Small intestine (tissue), 7 donors: ENCODE data around the gene CEND1. TPM values are rescaled to one million over a fixed set of nuclear protein-coding genes. Genes with fewer than 3 reads are reported as not detected.
A peak's percentile ranks its signal among the peaks of the same experiment; 100 is the strongest.

ENCODE experiments used
- DNase-seq, 2 donors: peaks; one replicate each; pipeline versions ENCODE4 v3.0.0 to v3.0.0-alpha.2; 2013
- FAIRE-seq: peaks from 2 replicates; lab custom pipeline; 2012; peaks lifted over from hg19 to GRCh38; lab: Jason Lieb, UNC
- H3K27ac ChIP-seq, 3 donors: one replicate each; pipeline ENCODE4 v1.5.1; 2013; ENCODE audit warnings: low read length in 2 of 3, mild to moderate bottlenecking in 2 of 3, control low read depth in 1 of 3, inconsistent platforms in 1 of 3, low read depth in 1 of 3, moderate library complexity in 1 of 3
- H3K27me3 ChIP-seq, 3 donors: one replicate each; pipeline ENCODE4 v1.6.1; 2013; ENCODE audit warnings: low read length in 3 of 3, inconsistent platforms in 1 of 3; ENCODE audit not compliant: control insufficient read depth in 3 of 3, insufficient read depth in 3 of 3
- H3K36me3 ChIP-seq, 3 donors: one replicate each; pipeline ENCODE4 v1.6.1; 2013; ENCODE audit warnings: low read length in 3 of 3, inconsistent platforms in 1 of 3, low read depth in 1 of 3, mild to moderate bottlenecking in 1 of 3, moderate library complexity in 1 of 3; ENCODE audit not compliant: control insufficient read depth in 3 of 3, insufficient read depth in 2 of 3
- H3K4me1 ChIP-seq, 3 donors: one replicate each; pipeline ENCODE4 v1.6.1; 2013; ENCODE audit warnings: low read length in 2 of 3, inconsistent platforms in 1 of 3, low read depth in 1 of 3, mild to moderate bottlenecking in 1 of 3, moderate library complexity in 1 of 3; ENCODE audit not compliant: control insufficient read depth in 3 of 3, insufficient read depth in 2 of 3
- H3K4me3 ChIP-seq, 3 donors: one replicate each; pipeline ENCODE4 v1.5.1; 2013; ENCODE audit warnings: low read length in 3 of 3, control low read depth in 1 of 3, inconsistent platforms in 1 of 3, low read depth in 1 of 3, mild to moderate bottlenecking in 1 of 3, moderate library complexity in 1 of 3
- H3K9me3 ChIP-seq, 2 donors: one replicate each; pipeline ENCODE4 v1.6.1; 2013; ENCODE audit warnings: low read depth in 1 of 2, low read length in 1 of 2; ENCODE audit not compliant: control insufficient read depth in 2 of 2, insufficient read depth in 1 of 2
- WGBS, 3 donors: extraction: QIAGEN DNeasy Blood & Tissue Kit; methylation state at CpG; one replicate each; pipeline ENCODE4 v1.1.7; 2013; 5-methylcytosine and 5-hydroxymethylcytosine counted together
- polyA plus RNA-seq, 4 donors: library from polyadenylated mRNA; stranded (reverse) in 3 of 4; unstranded in 1 of 4; fragments of 200-250 nt in 3 of 4; fragments of 120-200 nt in 1 of 4; gene quantifications; one replicate each; pipeline versions ENCODE4 v1.2.1 to v1.2.3, GENCODE V29; 2013
- donor health status: healthy with polysubstance abuse.
- donor health status: control.
- donor health status: control.
- donor health status: Bipolar disorder and iron deficiency.
- donor health status: healthy.

Gene CEND1
- polyA plus RNA-seq, 4 donors: 0.22 to 3.3 TPM; not detected in 2

GRCh38 chr11:819943-820649 is 30.2 kb upstream of the CEND1 start:
- H3K36me3 ChIP-seq: peaks cover 6 to 64% (median 13%) of the 10 kb centered on the region in 3 donors
- no peaks in the 10 kb centered on the region for H3K27me3 ChIP-seq
- peaks cover 0 to 36% (median 0%) of the 10 kb centered on the region in 3 donors for H3K4me1 ChIP-seq
- FAIRE-seq: no peak
- WGBS, 3 donors: 2 to 4% (median 3%) methylated on average over 42 to 47 of the region's 47 CpGs
- no peaks in the 10 kb centered on the region for H3K9me3 ChIP-seq
- H3K27ac ChIP-seq: peak overlapping the region; percentile 91 to 98 (median 98)
- peak; percentile 94 to 97 for DNase-seq
- H3K4me3 ChIP-seq: peak overlapping the region; percentile 77 to 96 (median 83)

GRCh38 chr11:819129-819931 is 29.4 kb upstream of the CEND1 start:
- peak overlapping the region; percentile 77 to 96 (median 83) for H3K4me3 ChIP-seq
- no peaks in the 10 kb centered on the region for H3K27me3 ChIP-seq
- WGBS, 3 donors: 0 to 1% (median 0%) methylated on average over 29 to 96 of the region's 96 CpGs
- H3K9me3 ChIP-seq: no peaks in the 10 kb centered on the region
- H3K27ac ChIP-seq: peak overlapping the region; percentile 98 to 99 (median 98)
- H3K4me1 ChIP-seq: peaks cover 0 to 31% (median 0%) of the 10 kb centered on the region in 3 donors
- DNase-seq: peak; percentile 93 to 95
- peaks cover 8 to 62% (median 9%) of the 10 kb centered on the region in 3 donors for H3K36me3 ChIP-seq
- no peak for FAIRE-seq

- peak; percentile 85 to 93 for DNase-seq
- Histone ChIP-seq H3K27ac (peak within 1 kb of the TSS; percentile 98 to 99 (median 98)), H3K36me3 (peaks cover 5 to 62% (median 9%) of the 10 kb centered on the region in 3 donors), H3K4me3 (peak within 1 kb of the TSS; percentile 77 to 96 (median 83)), H3K4me1 (peaks cover 0 to 26% (median 0%) of the 10 kb centered on the region in 3 donors), H3K27me3 (no peaks in the 10 kb centered on the region), H3K9me3 (no peaks in the 10 kb centered on the region)
- no peak for FAIRE-seq
- 8 to 20% (median 17%) methylated on average over 20 of the region's 20 CpGs for WGBS, 3 donors
Observed at GRCh38 chr11:818396-819128, 28.7 kb upstream of the CEND1 start, which contains the start of gene PNPLA2. Gene PNPLA2, plus strand, starts transcription at chr11:818914. Its CDS starts 805 bp downstream, at chr11:819719.

- H3K27ac ChIP-seq: no peak overlapping the region
- peaks cover 0 to 19% (median 0%) of the 10 kb centered on the region in 3 donors for H3K4me1 ChIP-seq
- peaks cover 17 to 62% (median 18%) of the 10 kb centered on the region in 3 donors for H3K36me3 ChIP-seq
- H3K4me3 ChIP-seq: no peak overlapping the region
- no peak for FAIRE-seq
- no peaks in the 10 kb centered on the region for H3K9me3 ChIP-seq
- 80 to 86% (median 83%) methylated on average over 11 of the region's 11 CpGs for WGBS, 3 donors
- no peaks in the 10 kb centered on the region for H3K27me3 ChIP-seq
- no peak for DNase-seq
Observed at GRCh38 chr11:816433-816779, 26.5 kb upstream of the CEND1 start.

GRCh38 chr11:815675-816432 is 26.0 kb upstream of the CEND1 start:
- DNase-seq (no peak), FAIRE-seq (no peak)
- Histone ChIP-seq H3K4me3 (no peak overlapping the region), H3K4me1 (peaks cover 0 to 20% (median 0%) of the 10 kb centered on the region in 3 donors), H3K27me3 (no peaks in the 10 kb centered on the region), H3K9me3 (no peaks in the 10 kb centered on the region), H3K36me3 (peaks cover 17 to 62% (median 18%) of the 10 kb centered on the region in 3 donors), H3K27ac (no peak overlapping the region)
- 80 to 87% (median 86%) methylated on average over 11 of the region's 11 CpGs for WGBS, 3 donors

- Histone ChIP-seq H3K4me1 (peaks cover 0 to 15% (median under 1%) of the 10 kb centered on the region in 3 donors), H3K36me3 (peaks cover 17 to 62% (median 18%) of the 10 kb centered on the region in 3 donors), H3K27me3 (no peaks in the 10 kb centered on the region), H3K27ac (no peak overlapping the region), H3K9me3 (no peaks in the 10 kb centered on the region), H3K4me3 (no peak overlapping the region)
- DNase-seq (no peak), FAIRE-seq (no peak)
- WGBS, 3 donors: 83 to 86% (median 83%) methylated on average over 9 of the region's 9 CpGs
Observed at GRCh38 chr11:813456-814096, 23.7 kb upstream of the CEND1 start.

GRCh38 chr11:813072-813455 is 23.2 kb upstream of the CEND1 start:
- peaks cover 17 to 62% (median 18%) of the 10 kb centered on the region in 3 donors for H3K36me3 ChIP-seq
- H3K9me3 ChIP-seq: no peaks in the 10 kb centered on the region
- no peak overlapping the region for H3K27ac ChIP-seq
- 87 to 91% (median 89%) methylated on average over 6 of the region's 6 CpGs for WGBS, 3 donors
- DNase-seq (no peak), FAIRE-seq (no peak)
- H3K4me3 ChIP-seq: no peak overlapping the region
- no peaks in the 10 kb centered on the region for H3K27me3 ChIP-seq
- peaks cover 0 to 15% (median 3%) of the 10 kb centered on the region in 3 donors for H3K4me1 ChIP-seq
